Measurements from ENCODE around the gene PARVB. TPM values are rescaled to one million over a fixed set of nuclear protein-coding genes. Genes with fewer than 3 reads are reported as not detected.

The PARVB gene
- total RNA-seq, 1 donor = 19.0 TPM

DNA sequence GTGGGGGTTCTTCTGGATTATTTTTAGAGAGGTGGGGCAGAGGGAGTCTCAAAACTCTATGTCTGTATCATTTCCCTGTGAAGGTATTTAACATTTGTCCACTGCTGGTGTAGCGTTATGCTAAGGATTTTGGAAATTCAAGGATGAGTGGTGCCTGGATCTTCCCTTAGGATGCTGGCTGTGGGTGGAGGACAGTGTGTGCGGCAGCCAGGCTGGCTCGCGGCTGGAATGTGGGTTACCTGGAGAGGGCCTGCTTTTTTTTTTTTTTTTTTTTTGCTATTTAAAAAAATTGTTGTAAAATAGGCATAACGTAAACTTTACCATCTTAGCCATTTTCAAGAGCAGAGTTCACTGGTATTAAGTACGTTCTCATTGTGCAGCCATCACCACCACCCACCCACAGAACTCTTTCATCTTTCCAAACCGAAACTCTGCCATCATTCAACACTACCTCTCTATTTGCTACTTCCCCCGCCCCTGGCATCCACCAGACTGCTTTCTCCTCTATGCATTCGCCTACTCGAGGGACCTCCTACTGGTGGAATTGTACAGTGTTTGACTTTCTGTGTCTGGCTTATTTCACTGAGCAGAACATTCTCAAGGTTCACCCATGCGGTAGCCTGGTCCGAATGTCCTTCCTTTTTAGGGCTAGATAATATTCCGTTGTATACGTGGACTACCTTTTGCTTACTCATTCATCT, 67.1 kb downstream of the PARVB start:
- DNase-seq (ENCODE audit: low read depth) = no peak
- H3K4me3 ChIP-seq (ENCODE audit: low read depth, low read length) = no peak overlapping the region
- TF ChIP-seq, protein P1, sequence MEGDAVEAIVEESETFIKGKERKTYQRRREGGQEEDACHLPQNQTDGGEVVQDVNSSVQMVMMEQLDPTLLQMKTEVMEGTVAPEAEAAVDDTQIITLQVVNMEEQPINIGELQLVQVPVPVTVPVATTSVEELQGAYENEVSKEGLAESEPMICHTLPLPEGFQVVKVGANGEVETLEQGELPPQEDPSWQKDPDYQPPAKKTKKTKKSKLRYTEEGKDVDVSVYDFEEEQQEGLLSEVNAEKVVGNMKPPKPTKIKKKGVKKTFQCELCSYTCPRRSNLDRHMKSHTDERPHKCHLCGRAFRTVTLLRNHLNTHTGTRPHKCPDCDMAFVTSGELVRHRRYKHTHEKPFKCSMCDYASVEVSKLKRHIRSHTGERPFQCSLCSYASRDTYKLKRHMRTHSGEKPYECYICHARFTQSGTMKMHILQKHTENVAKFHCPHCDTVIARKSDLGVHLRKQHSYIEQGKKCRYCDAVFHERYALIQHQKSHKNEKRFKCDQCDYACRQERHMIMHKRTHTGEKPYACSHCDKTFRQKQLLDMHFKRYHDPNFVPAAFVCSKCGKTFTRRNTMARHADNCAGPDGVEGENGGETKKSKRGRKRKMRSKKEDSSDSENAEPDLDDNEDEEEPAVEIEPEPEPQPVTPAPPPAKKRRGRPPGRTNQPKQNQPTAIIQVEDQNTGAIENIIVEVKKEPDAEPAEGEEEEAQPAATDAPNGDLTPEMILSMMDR (IDR thresholded peaks at IDR 0.05; ENCODE audit: insufficient read depth, low read depth, low read length) = peak; percentile 48

DNA sequence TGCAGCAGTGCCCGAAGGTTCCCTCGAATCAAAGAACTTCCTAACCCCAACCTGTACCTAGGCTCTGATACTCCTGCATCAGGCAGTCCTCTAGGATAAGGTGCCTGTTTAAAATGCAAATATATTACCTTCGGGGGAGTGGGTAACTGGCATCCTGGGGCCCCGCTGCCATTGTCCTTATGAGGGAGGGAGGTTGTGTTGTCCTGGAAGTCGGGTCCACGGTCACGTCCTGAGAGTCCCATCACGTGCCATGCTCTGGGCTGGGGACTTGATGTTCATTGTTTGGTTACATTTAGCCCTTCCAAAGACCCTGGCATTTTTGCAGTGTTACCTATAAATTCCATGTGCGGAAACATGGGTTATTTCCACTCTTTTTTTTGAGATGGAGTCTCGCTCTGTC, 67.6 kb downstream of the PARVB start:
- H3K4me3 ChIP-seq (ENCODE audit: low read depth, low read length) = no peak overlapping the region
- TF ChIP-seq, protein P1 (IDR thresholded peaks at IDR 0.05; ENCODE audit: insufficient read depth, low read depth, low read length) = no peak
- DNase-seq (ENCODE audit: low read depth) = no peak

DNA sequence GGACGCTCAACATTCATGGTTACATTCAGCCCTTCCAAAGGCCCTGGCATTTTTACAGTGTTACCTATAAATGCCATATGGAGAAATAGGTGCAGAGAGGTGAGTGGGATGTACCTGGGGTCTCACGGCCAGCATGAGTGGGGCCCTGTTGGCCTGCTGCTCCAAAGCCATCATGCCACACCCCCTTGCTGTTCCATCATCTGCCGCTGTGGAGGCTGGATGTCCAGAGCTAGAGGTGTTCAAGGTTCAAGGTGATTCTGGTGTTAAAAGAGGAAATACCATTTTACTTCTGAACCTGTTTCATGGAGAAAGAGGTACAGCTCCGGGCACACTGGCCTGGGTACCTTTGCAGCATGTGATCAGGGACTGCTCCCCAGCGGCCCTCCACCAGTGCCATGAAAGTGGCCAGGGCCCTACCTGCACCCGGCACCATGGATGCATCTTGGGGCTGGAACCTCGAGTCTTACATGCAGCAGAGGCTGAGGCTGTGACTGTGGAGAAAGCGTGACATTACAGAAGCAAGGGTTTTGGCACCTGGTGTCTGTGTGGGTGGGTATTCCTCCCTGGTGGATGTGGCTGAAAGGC, 68.6 kb downstream of the PARVB start:
- TF ChIP-seq, protein P1 (IDR thresholded peaks at IDR 0.05; ENCODE audit: insufficient read depth, low read depth, low read length) = no peak
- DNase-seq (ENCODE audit: low read depth) = no peak
- no peak overlapping the region for H3K4me3 ChIP-seq (ENCODE audit: low read depth, low read length)

DNA sequence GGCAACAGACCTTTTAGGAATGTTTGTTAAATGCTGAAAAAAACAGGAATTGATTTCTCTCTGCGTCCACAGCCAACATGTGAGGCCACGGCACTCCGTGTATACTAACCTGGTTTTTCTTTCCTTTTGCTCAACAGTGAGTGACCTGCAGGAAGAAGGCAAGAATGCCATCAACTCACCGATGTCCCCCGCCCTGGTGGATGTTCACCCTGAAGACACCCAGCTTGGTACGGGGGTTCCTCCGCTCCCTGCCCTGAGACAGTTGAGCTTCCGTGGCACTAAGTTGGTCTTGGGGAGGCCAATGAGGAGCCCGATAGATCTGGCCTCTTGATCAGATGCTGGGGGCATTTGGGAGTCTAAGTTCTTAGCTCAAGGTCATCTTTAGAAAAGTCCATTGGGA, 69.7 kb downstream of the PARVB start:
- DNase-seq (ENCODE audit: low read depth) = no peak
- TF ChIP-seq, protein P1 (IDR thresholded peaks at IDR 0.05; ENCODE audit: insufficient read depth, low read depth, low read length) = no peak
- H3K4me3 ChIP-seq (ENCODE audit: low read depth, low read length) = no peak overlapping the region

DNA sequence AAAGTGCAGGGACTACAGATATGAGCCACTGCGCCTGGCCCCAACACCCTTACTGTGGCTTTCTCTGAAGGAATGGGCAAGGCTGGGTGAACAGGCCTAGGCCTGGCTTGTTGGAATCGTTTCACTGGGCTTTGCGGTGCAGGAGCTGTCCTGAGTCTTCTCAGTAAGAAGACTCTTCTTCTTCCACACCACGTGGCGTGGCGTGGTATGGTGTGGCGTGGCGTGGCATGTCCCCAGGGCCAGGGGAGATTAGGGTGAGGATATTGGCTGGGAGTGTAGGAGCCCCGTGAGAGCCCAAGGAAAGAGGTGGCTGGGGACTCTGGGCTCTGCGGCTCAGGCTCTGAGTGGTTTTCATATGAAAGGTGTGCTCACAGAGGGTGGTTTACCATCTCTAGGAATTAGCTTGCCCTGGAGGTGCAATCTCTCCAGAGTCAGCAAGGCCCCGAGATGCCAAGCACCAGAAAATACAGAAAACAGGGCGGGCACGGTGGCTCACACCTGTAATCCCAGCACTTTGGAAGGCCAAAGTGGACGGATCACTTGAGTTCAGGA, 70.7 kb downstream of the PARVB start:
- no peak for DNase-seq (ENCODE audit: low read depth)
- TF ChIP-seq, protein P1 (IDR thresholded peaks at IDR 0.05; ENCODE audit: insufficient read depth, low read depth, low read length) = no peak
- H3K4me3 ChIP-seq (ENCODE audit: low read depth, low read length) = no peak overlapping the region

DNA sequence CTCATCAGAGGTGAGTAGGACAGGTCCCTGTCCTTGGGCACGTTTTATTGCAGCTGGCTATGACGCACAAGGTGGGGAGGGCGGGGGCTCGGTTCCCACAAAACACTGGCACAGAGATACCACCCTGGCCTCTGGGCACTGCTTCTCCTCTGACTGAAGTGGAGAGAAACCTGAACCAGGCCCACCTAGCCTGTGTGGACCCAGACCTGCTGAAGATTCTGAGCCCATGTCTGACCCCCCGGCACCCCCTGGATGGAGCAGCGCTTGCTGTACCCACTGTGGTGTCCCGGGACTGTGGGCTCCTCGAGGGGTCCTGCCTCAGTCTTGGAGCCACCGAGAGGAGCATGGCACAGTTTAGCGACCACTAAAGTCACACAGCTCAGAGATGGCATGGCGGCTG, 72.6 kb downstream of the PARVB start:
- no peak overlapping the region for H3K4me3 ChIP-seq (ENCODE audit: low read depth, low read length)

More for the DNA sequence above, 72.6 kb downstream of the PARVB start:
- TF ChIP-seq, protein P1 (IDR thresholded peaks at IDR 0.05; ENCODE audit: insufficient read depth, low read depth, low read length) = no peak
- no peak for DNase-seq (ENCODE audit: low read depth)
